ENCODE data around the gene RYR2. TPM values are rescaled to one million over a fixed set of nuclear protein-coding genes. Genes with fewer than 3 reads are reported as not detected.
A peak's percentile ranks its signal among the peaks of the same experiment; 100 is the strongest.

The RYR2 gene
- total RNA-seq, 6 experiments from 2014 or later = 0.02 to 0.43 (median 0.16) TPM

DNA sequence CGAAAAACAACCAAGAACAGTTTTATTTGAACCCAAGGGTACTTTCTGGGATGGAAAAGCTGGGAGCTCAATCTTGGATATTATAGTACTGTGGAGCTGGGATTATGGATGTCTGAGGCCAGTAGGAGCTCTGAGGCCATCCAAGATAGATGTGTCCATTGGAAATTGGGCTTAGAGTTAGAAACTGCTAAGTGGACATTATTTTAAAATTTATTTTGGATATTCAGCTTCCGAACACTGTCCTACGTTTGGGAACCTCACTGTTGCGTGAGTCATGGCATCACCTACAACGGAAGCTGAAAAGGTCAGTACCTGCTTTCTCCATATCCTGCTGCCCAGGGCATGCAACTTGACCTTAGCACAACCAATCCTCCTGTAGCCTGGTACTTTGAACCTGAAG is 61.0 kb downstream of the RYR2 start:
- DNase-seq = no peak
- no peak for TF ChIP-seq POLR2A (IDR thresholded peaks at IDR 0.05)
- TF ChIP-seq, protein P1, sequence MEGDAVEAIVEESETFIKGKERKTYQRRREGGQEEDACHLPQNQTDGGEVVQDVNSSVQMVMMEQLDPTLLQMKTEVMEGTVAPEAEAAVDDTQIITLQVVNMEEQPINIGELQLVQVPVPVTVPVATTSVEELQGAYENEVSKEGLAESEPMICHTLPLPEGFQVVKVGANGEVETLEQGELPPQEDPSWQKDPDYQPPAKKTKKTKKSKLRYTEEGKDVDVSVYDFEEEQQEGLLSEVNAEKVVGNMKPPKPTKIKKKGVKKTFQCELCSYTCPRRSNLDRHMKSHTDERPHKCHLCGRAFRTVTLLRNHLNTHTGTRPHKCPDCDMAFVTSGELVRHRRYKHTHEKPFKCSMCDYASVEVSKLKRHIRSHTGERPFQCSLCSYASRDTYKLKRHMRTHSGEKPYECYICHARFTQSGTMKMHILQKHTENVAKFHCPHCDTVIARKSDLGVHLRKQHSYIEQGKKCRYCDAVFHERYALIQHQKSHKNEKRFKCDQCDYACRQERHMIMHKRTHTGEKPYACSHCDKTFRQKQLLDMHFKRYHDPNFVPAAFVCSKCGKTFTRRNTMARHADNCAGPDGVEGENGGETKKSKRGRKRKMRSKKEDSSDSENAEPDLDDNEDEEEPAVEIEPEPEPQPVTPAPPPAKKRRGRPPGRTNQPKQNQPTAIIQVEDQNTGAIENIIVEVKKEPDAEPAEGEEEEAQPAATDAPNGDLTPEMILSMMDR (IDR thresholded peaks at IDR 0.05) = no peak
- H3K27me3 ChIP-seq = no peaks in the 10 kb centered on the region
- no peaks in the 10 kb centered on the region for H3K36me3 ChIP-seq
- no peaks in the 10 kb centered on the region for H3K9me3 ChIP-seq
- intact Hi-C loops (cut with DNase I) = no loop called here
- H3K27ac ChIP-seq = no peak overlapping the region
- H3K4me1 ChIP-seq = no peaks in the 10 kb centered on the region
- WGBS (ENCODE audit: insufficient coverage, low coverage, low lambda C conversion rate, missing lambda C conversion rate) = 73% methylated on average over 5 of the region's 5 CpGs
- no peak overlapping the region for H3K4me3 ChIP-seq
- ATAC-seq = no peak

DNA sequence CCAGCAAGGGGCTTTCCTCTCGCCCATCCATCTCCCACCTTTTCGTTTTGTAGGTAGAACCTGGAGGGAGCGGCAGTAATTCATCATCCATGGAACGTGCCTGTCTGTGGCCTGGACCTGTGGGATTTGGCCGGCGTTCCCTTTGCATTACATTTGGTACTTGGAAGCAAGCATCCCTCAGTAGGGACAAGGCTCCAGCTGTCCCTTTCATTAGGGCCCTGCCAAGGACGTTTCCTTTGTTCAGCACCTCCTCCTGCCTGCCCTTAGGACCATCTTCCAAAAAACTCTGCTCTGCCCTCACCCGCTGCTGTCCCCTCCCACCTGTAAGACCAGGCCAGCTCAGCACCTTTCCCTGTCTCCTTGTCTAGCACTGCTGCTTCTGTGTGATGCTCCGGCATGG is 62.1 kb downstream of the RYR2 start:
- Histone ChIP-seq H3K36me3 (no peaks in the 10 kb centered on the region), H3K27ac (no peak overlapping the region), H3K4me3 (no peak overlapping the region), H3K4me1 (no peaks in the 10 kb centered on the region), H3K27me3 (no peaks in the 10 kb centered on the region), H3K9me3 (no peaks in the 10 kb centered on the region)
- DNase-seq = no peak
- 72% methylated on average over 9 of the region's 9 CpGs for WGBS (ENCODE audit: insufficient coverage, low coverage, low lambda C conversion rate, missing lambda C conversion rate)
- TF ChIP-seq POLR2A (IDR thresholded peaks at IDR 0.05) = no peak
- TF ChIP-seq, protein P1 (IDR thresholded peaks at IDR 0.05) = no peak
- intact Hi-C loops (cut with DNase I) = no loop called here
- ATAC-seq = no peak

DNA sequence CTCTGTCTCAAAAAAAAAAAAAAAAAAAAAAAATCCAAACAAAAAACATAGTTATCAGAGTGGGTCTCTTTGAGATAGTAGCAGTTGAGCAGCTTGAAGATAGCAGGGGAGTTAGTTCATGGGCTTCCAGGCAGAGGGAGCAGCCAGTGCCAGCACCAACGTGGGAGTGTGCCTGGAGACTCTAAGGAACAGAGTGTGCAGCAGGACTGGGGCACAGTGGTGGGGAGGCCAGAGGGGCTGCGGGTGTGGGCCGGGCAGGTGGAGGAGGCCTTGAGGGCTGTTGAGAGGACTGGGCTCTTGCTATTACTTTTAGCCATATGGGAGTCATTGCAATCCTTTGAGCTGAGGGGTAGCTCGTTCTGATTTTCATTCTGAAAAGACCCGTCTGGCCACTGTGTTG is 63.8 kb downstream of the RYR2 start:
- peak in 1 of 4 donors; percentile 22 for ATAC-seq
- H3K36me3 ChIP-seq = no peaks in the 10 kb centered on the region
- intact Hi-C loops (cut with DNase I) = no loop called here
- no peak for DNase-seq
- WGBS (ENCODE audit: insufficient coverage, low coverage, low lambda C conversion rate, missing lambda C conversion rate) = 50% methylated on average over 3 of the region's 5 CpGs
- no peaks in the 10 kb centered on the region for H3K4me1 ChIP-seq
- no peaks in the 10 kb centered on the region for H3K27me3 ChIP-seq
- no peak for TF ChIP-seq POLR2A (IDR thresholded peaks at IDR 0.05)
- TF ChIP-seq, protein P1 (IDR thresholded peaks at IDR 0.05) = no peak
- H3K4me3 ChIP-seq = no peak overlapping the region
- no peaks in the 10 kb centered on the region for H3K9me3 ChIP-seq
- H3K27ac ChIP-seq = no peak overlapping the region

DNA sequence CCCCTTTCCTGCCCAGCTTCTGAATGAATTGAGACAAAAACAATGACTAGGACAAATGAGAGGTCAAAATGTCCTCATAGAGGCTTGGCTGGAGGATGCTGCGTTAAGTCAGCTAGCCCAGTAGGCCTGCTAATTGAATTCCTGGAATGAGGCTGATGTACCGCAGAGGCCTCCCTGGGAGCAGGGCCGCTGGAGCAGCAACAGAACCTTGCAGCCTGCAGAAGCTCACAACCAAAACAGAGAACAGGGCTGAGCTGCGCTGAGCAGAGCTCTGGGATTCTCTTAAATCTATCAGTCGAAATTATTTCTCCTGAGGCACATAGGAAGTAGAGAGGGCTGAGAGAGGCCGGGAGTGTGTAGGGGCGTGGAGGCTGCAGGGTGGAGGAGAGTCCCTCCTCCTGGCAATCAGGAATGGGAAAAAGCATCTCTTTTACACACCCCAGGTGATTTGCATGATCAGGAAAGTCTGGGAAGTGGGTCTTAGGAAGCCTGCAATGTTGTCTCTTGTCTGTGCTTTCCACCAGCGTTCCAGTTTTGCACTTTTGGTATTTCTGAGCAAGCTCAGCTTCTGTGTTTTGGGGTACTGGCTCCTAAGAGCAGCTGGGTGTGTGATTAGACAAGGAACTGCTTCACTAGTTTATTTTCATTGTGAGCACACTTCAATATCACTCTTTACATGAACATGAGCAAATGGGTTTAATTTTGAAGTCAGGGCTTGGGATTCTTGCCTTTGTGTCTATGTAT is 66.5 kb downstream of the RYR2 start:
- no peak overlapping the region for H3K4me3 ChIP-seq
- no peak for TF ChIP-seq POLR2A (IDR thresholded peaks at IDR 0.05)
- TF ChIP-seq, protein P1 (IDR thresholded peaks at IDR 0.05) = no peak
- no peaks in the 10 kb centered on the region for H3K36me3 ChIP-seq
- H3K9me3 ChIP-seq = no peaks in the 10 kb centered on the region
- H3K27me3 ChIP-seq = no peaks in the 10 kb centered on the region
- intact Hi-C loops (cut with DNase I) = no loop called here
- 38% methylated on average over 8 of the region's 8 CpGs for WGBS (ENCODE audit: insufficient coverage, low coverage, low lambda C conversion rate, missing lambda C conversion rate)
- no peak for DNase-seq
- no peak overlapping the region for H3K27ac ChIP-seq
- H3K4me1 ChIP-seq = no peaks in the 10 kb centered on the region
- ATAC-seq = no peak
